Right forelimb (tissue), 1 donor: Measurements from ENCODE around the gene FGF6.

Experiments used
- DNase-seq: peaks from one replicate; pipeline ENCODE4 v3.0.0-alpha.2; 2018

Gene FGF6

GRCh38 chr12:4446335-4446734 is 720 bp upstream of the FGF6 start:
- no peak for DNase-seq

DNA sequence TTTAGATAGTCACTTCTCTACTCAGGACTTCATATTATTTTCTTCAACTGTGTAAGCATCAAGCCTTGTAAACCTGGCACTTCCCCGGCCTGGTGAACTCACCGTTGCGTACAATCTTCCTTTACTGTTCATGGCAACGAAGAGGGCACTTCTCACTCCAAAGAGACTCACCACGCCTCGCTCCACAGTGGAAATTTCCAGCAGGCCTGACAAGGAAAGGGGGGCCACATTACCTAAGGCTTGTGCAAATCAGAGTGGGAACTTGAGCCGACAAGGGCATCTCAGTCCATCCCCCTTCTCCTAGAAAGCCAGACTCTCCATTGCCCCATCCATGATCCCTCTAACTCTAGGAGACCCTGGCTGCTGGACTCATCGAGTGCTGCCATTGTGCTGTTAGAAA is 1.6 kb downstream of the FGF6 start:
- no peak for DNase-seq

GRCh38 chr12:4443616-4444015 is 2.0 kb downstream of the FGF6 start:
- no peak for DNase-seq

DNA sequence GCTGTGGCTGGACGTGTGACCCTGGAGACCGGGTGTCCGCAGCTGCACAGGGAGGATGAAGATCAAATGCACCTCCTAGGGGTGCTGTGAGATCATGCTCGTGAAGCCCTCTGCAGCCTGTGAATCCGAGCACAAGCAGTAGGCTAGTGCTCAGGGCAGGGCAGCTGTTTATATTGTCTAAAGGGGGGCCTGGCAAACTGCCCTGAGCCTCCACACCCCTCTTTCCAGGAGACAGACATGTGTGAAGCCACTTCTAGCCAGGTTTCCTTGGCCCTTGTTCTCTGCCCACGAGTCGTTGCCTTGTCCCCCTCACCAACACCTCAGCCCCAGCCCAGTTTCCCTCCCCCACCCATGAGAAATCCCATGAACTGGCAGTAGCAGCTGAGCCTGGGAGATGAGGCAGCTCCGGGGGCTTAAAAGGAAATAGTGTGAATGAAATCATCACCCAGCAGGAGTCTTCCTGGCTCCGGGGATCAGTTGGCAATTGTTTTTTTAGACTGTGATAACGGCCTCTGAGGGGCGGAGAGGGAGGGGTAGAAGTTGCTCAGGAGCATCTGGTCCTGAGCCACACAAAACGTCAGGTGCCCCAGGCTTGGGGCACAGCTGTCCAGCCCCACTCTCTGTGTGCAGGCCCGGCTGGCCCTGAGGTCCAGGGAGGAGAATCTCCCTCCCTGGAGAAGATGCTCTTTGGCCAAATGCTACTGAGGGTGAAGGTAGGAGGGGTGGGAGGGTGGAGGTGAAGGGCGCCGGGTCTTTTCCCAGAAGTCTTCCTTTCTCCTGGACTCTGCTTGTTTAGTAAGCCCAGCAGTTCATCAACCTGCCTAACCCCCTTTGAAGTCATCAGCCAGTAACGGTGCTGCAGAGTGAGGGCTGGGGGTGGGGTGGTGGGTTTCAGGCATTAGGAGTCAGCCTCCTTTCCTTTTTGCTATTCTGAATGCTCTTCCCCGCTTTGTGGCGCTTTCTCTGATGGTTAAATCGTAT is 4.0 kb downstream of the FGF6 start:
- peak; percentile 61 for DNase-seq

GRCh38 chr12:4440187-4440941 is 5.3 kb downstream of the FGF6 start:
- no peak for DNase-seq

DNA sequence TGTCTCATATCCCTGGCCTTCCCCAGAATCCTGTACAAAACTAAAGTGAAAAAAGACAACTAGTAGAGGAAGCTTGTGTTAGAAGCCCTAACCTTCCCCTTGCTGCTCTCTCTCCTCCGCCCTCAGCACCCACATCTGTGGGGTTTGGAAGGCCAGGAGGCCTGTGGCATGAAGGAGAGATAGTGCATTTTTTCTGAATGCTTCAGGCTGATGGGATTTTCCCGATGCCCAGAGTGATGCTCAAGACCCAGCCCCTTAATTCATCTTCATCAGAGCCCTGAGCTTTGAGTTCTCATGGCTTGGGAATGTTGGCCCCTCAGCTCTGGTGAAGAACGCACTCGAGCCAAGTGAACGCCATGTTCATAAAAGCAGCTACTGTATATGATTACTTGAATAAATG is 5.9 kb downstream of the FGF6 start:
- DNase-seq: no peak

- DNase-seq: no peak
Measured at GRCh38 chr12:4438834-4439596, 6.6 kb downstream of the FGF6 start.

DNA sequence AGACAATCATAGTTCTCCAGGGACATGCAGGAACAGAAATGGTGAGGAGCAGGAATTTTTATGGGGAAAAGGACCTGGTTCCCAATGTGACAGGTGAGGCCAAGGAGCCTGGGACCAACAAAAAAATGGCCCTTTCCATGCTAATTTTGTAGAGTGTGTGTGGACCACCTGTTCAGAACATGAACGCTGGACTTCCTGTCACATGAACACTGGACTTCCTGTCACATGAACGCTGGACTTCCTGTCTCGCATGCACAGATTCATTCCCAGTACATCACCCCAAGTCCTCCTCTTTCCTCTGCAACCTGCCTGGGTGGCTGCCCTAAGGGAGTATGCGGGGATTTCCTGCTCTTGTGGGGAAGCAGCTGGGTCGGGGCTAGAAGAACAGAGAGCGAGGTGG is 10.1 kb downstream of the FGF6 start:
- DNase-seq: no peak

DNA sequence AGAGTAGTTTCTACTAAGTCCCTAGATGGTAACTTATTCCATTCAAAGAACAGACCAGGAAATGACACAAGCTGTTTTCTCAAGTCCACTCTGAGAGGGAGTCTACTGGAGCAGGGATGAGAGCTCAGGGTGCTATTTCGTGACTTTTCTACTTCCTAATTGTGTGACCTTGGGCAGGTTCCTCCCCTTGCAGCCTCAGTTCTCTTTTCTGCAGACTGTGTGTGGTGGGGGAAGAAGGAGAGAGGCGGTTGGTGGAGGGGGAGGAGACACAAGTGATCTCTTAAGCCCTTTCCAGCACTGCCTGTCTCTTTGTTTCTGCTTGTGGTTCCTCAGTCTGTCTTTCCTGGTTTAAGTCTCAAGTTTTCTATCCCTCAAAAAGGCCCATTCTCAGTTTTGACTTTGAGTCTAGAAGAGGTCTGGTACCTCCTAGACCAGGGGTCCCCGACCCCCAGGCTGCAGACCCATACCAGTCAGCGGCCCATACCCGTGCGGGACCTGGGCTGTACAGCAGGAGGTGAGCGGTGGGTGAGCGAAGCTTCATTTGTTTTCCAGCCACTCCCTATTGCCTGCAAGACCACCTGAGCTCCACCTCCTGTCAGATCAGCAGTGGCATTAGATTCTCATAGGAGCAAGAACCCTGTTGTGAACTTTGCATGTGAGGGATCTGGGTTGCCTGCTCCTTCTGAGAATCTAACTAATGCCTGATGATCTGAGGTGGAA is 10.7 kb downstream of the FGF6 start:
- peak; percentile 11 for DNase-seq

- peak; percentile 23 for DNase-seq
Measured at GRCh38 chr12:4434301-4434700, 11.3 kb downstream of the FGF6 start.

DNA sequence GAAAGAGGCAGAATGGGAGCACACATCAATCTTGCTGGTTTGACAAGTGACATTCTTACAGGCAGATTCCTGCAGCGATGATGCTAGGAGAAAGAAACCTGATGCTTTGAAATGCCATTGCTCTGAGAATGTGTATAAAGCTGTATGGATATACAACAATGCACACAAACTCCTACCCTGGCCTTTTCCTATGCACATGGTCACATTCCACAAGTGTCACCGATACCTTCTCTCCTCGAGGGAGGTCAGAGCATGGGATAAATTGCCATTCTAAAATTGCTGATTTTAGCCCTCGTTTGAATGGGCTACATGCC is 11.9 kb downstream of the FGF6 start:
- DNase-seq: no peak

GRCh38 chr12:4432878-4433744 is 12.5 kb downstream of the FGF6 start:
- DNase-seq: peak; percentile 34

DNA sequence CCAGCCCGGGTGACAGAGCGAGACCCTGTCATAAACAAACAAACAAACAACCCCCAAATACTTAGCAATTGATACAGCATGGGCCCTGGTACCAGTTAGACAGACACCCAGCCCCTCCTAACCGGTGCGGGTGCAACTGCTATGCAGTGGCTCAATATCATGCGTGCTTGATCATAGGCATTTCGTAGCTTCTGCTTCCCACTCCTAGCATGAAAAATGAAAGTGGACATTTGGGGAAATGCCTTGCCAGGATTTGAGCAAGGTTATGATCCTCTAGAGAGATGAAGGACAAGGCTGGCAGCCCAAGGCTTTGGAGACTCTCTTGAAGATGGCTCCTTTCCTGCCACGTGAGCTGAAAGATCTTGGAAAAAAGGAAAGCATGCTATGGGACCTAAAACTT is 13.7 kb downstream of the FGF6 start:
- DNase-seq: no peak

DNA sequence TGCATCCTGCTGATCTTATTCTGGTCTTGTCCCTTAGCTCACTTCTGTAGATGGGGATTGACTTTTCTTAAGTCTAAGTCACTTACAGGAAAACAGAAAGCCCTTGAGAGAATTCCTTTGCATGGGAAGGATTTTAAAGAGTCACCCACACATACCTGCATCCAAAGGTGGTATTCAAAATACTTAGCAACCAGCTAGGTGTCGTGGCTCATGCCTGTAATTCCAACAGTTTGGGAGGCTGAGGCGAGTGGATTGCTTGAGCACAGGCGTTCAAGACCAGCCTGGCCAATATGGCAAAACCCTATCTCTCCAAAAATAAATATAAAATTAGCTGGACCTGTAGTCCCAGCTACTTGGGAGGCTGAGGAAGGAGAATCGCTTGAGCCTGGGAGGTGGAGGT is 14.2 kb downstream of the FGF6 start:
- no peak for DNase-seq

GRCh38 chr12:4424422-4424821 is 21.2 kb downstream of the FGF6 start:
- DNase-seq: peak; percentile 45

DNA sequence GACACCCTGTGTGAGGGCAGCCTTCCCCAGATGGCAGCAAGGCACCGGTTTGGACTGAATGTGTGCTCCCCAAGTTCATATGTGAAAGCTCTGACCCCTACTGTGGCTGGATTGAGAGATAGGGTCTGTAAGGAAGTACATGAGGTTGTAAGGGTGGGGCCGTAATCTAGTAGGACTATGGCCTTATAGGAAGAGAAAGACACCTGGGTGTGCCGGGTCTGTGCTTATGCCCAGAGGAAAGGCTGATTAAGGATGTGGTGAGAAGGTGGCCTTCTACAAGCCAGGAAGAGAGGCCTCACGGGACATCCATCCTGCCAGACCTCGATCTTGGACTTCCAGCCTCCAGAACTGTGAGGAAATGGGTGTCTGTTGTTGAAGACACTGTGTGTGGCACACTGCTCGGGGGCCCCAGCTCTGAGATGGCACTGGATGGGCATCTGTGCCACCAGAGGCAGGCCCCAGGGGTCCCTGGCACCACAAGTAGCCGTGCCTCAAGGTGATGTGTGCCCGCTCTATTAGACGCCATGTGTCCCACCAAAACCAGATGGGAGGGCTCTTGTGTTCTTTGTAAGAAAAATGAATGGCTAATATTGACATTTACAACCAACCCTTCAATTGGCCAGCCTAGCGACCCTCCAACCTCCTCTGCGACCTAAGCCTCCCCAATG is 22.0 kb downstream of the FGF6 start:
- DNase-seq: peak; percentile 35

DNA sequence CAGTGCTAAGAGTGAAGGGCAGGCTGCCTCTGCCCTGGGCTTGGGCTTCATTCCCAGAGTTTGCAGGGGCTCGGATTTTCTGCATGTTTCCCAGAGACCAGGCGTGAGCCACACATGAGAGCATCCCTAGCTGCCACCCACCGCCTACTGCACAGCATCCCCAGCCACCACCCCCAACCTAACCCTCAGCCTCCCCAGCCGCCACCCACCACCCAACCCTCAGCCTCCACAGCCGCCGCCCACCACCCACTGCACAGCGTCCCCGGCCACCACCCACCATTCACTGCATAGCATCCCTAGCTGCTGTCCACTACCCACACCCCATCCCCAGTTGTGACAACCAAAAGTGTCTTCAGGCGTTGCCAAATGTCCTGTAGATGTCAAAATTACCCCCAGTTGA is 22.6 kb downstream of the FGF6 start:
- DNase-seq: no peak

GRCh38 chr12:4421590-4422031 is 24.0 kb downstream of the FGF6 start:
- no peak for DNase-seq

- DNase-seq: no peak
Measured at GRCh38 chr12:4420138-4420670, 25.4 kb downstream of the FGF6 start.

GRCh38 chr12:4418913-4419312 is 26.7 kb downstream of the FGF6 start:
- no peak for DNase-seq

- no peak for DNase-seq
Measured at GRCh38 chr12:4417936-4418335, 27.7 kb downstream of the FGF6 start.
